Right lobe of liver (tissue), 6 donors: ENCODE data around the gene FER1L5. TPM values are rescaled to one million over a fixed set of nuclear protein-coding genes. Genes with fewer than 3 reads are reported as not detected.
A peak's percentile ranks its signal among the peaks of the same experiment; 100 is the strongest.

Experiments used
- ATAC-seq, 4 donors: fragments of 200-7000 bp; cut with Tn5 transposase; one replicate each; pipeline ENCODE4 v1.9.1; 2020; ENCODE audit warnings: mild to moderate bottlenecking in 4 of 4, moderate library complexity in 4 of 4
- DNase-seq, 3 donors: peaks; one replicate each; pipeline ENCODE4 v3.0.0-alpha.2; 2020
- H3K27ac ChIP-seq, 3 donors: fragments of 200-600 bp; one replicate each; pipeline ENCODE4 v1.8.0; 2022
- H3K27me3 ChIP-seq, 2 donors: fragments of 200-600 bp; one replicate each; pipeline ENCODE4 v1.8.0; 2022
- H3K36me3 ChIP-seq, 4 donors: fragments of 200-600 bp; sonication (generic) in 1 of 4; one replicate each; pipeline versions ENCODE4 v1.5.1 to v1.8.0; 2017 to 2022; ENCODE audit warnings: control low read depth in 1 of 4
- H3K4me1 ChIP-seq, 4 donors: fragments of 200-600 bp; sonication (generic) in 1 of 4; one replicate each; pipeline versions ENCODE4 v1.5.1 to v1.8.0; 2017 to 2022; ENCODE audit warnings: control low read depth in 1 of 4
- H3K4me3 ChIP-seq, 3 donors: fragments of 200-600 bp; one replicate each; pipeline ENCODE4 v1.8.0; 2022
- H3K9me3 ChIP-seq, 4 donors: fragments of 200-600 bp; sonication (generic) in 1 of 4; one replicate each; pipeline versions ENCODE4 v1.5.1 to v1.8.0; 2017 to 2022; ENCODE audit warnings: control low read depth in 1 of 4
- CTCF ChIP-seq, 4 donors: fragments of 200-600 bp in 3 of 4; fragments of 450-650 bp in 1 of 4; IDR thresholded peaks; one replicate each; pipeline versions ENCODE4 v1.5.1 to v1.8.0; 2016 to 2022; ENCODE audit warnings: antibody characterized with exemption in 4 of 4, mild to moderate bottlenecking in 2 of 4
- POLR2A ChIP-seq: fragments of 450-650 bp; IDR thresholded peaks from one replicate; pipeline ENCODE4 v1.6.1; 2017; ENCODE audit warnings: antibody characterized with exemption, mild to moderate bottlenecking
- WGBS: methylation state at CpG from one replicate; pipeline ENCODE4 v1.1.6; 2018; ENCODE audit warnings: low coverage, low lambda C conversion rate; ENCODE audit not compliant: insufficient coverage; ENCODE audit errors: missing lambda C conversion rate; 5-methylcytosine and 5-hydroxymethylcytosine counted together
- intact Hi-C, 2 donors: fragments of 100-400 bp; cut with DNase I; formaldehyde crosslinking; loops; one replicate each; pipeline versions ENCODE4 v1.11.2 to v1.14.1; 2022
- total RNA-seq, 6 experiments: library from RNA; depleted of rRNA in 2 of 6; stranded (reverse); fragments of >200 nt in 2 of 6; fragmentation: NEBNext Ultra II Directional in 3 of 6; extraction: Animal tissue kit (Norgen Biotek cat#: 25700) in 3 of 6; gene quantifications; one replicate each; pipeline versions ENCODE4 v1.1.0 to v1.2.4, GENCODE V29; 2016 to 2023
- donor health status: DM: no; HTN: yes; CAD: no.
- donor health status: DM: no; HTN: no; CAD: no.
- donor health status: DM: no; HTN: no; CAD: no.
- donor health status: DM: no; HTN: yes; CAD: no.
- donor health status: DM: no; HTN: yes; CAD: no.

FER1L5 gene
- total RNA-seq, 6 experiments from 2014 or later: not detected

GRCh38 chr2:96699621-96700020 lies 57.1 kb downstream of the FER1L5 start:
- Histone ChIP-seq H3K4me1 (no peaks in the 10 kb centered on the region), H3K9me3 (no peaks in the 10 kb centered on the region), H3K27ac (no peak overlapping the region), H3K4me3 (no peak overlapping the region), H3K36me3 (peaks cover 0 to 8% (median 0%) of the 10 kb centered on the region in 4 donors), H3K27me3 (no peaks in the 10 kb centered on the region)
- WGBS: no CpG with 5 or more reads among the region's 9 CpGs
- TF ChIP-seq POLR2A (no peak), CTCF (IDR thresholded peaks at IDR 0.05) (no peak)
- intact Hi-C loops: no loop called here
- ATAC-seq (no peak), DNase-seq (no peak)

- H3K4me1 ChIP-seq: no peaks in the 10 kb centered on the region
- H3K9me3 ChIP-seq: no peaks in the 10 kb centered on the region
- H3K27me3 ChIP-seq: no peaks in the 10 kb centered on the region
- peaks cover 0 to 8% (median 0%) of the 10 kb centered on the region in 4 donors for H3K36me3 ChIP-seq
- intact Hi-C loops: no loop called here
- H3K27ac ChIP-seq: no peak overlapping the region
- no peak overlapping the region for H3K4me3 ChIP-seq
- ATAC-seq: no peak
- no peak for DNase-seq
- WGBS: no CpG with 5 or more reads among the region's 8 CpGs
- TF ChIP-seq CTCF (IDR thresholded peaks at IDR 0.05): no peak
- TF ChIP-seq POLR2A: no peak
These were observed 57.5 kb downstream of the FER1L5 start for GRCh38 chr2:96700086-96700485.

GRCh38 chr2:96701636-96702035 lies 59.1 kb downstream of the FER1L5 start:
- Histone ChIP-seq H3K4me3 (no peak overlapping the region), H3K27me3 (no peaks in the 10 kb centered on the region), H3K27ac (no peak overlapping the region), H3K36me3 (peaks cover 0 to 18% (median 6%) of the 10 kb centered on the region in 4 donors), H3K9me3 (no peaks in the 10 kb centered on the region), H3K4me1 (no peaks in the 10 kb centered on the region)
- no peak for ATAC-seq
- intact Hi-C loops: no loop called here
- DNase-seq: no peak
- 89% methylated on average over 3 of the region's 6 CpGs for WGBS
- TF ChIP-seq CTCF (IDR thresholded peaks at IDR 0.05): no peak
- no peak for TF ChIP-seq POLR2A

GRCh38 chr2:96702098-96702785 lies 59.7 kb downstream of the FER1L5 start:
- WGBS: 91% methylated on average over 8 of the region's 17 CpGs
- no peak for TF ChIP-seq CTCF (IDR thresholded peaks at IDR 0.05)
- TF ChIP-seq POLR2A: no peak
- intact Hi-C loops: no loop called here

More at GRCh38 chr2:96702098-96702785, 59.7 kb downstream of the FER1L5 start:
- ATAC-seq (no peak), DNase-seq (peak in 1 of 3 donors; percentile 42)
- no peaks in the 10 kb centered on the region for H3K9me3 ChIP-seq
- peaks cover 0 to 24% (median 8%) of the 10 kb centered on the region in 4 donors for H3K36me3 ChIP-seq
- no peak overlapping the region for H3K27ac ChIP-seq
- H3K4me3 ChIP-seq: no peak overlapping the region
- no peaks in the 10 kb centered on the region for H3K4me1 ChIP-seq
- H3K27me3 ChIP-seq: no peaks in the 10 kb centered on the region
